HFF-Myc (cell line): Measurements from ENCODE around the gene CXCR3.

Source experiments
- DNase-seq: peaks from one replicate; pipeline ENCODE4 v3.0.0-alpha.2; 2011; ENCODE audit warnings: low read depth; ENCODE audit errors: extremely low read depth
- H3K4me3 ChIP-seq: replicated peaks from 2 replicates; pipeline ENCODE4 v1.5.1; 2011; ENCODE audit warnings: low read depth, mild to moderate bottlenecking, control low read depth, low read length
- TF ChIP-seq, protein P1 (sequence below): IDR thresholded peaks from 2 replicates; pipeline ENCODE4 v1.5.1; 2012; ENCODE audit warnings: mild to moderate bottlenecking, low read depth, low read length, control low read depth; ENCODE audit errors: missing control alignments

CXCR3 gene

DNA sequence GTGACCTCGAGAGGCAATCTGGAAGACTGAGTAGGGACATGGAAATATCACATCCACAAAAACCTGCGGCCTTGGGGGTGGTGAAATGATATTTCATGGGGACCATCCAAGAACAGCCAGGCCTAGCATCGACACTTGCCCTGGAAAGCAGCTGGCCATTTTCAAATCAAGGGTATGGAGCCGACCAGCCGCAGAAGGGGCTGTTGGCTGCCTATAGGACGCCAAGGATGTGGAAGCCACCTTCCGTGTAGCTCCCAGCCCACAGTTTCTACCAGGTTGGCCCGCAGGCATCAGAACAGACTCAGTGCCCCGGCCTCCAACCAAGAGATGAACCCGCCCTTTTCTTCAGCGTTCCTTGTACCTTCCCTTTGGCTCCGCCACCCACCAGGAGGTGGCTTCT is 43.6 kb upstream of the CXCR3 start:
- DNase-seq: no peak
- TF ChIP-seq, protein P1, sequence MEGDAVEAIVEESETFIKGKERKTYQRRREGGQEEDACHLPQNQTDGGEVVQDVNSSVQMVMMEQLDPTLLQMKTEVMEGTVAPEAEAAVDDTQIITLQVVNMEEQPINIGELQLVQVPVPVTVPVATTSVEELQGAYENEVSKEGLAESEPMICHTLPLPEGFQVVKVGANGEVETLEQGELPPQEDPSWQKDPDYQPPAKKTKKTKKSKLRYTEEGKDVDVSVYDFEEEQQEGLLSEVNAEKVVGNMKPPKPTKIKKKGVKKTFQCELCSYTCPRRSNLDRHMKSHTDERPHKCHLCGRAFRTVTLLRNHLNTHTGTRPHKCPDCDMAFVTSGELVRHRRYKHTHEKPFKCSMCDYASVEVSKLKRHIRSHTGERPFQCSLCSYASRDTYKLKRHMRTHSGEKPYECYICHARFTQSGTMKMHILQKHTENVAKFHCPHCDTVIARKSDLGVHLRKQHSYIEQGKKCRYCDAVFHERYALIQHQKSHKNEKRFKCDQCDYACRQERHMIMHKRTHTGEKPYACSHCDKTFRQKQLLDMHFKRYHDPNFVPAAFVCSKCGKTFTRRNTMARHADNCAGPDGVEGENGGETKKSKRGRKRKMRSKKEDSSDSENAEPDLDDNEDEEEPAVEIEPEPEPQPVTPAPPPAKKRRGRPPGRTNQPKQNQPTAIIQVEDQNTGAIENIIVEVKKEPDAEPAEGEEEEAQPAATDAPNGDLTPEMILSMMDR: no peak
- H3K4me3 ChIP-seq: no peak overlapping the region

DNA sequence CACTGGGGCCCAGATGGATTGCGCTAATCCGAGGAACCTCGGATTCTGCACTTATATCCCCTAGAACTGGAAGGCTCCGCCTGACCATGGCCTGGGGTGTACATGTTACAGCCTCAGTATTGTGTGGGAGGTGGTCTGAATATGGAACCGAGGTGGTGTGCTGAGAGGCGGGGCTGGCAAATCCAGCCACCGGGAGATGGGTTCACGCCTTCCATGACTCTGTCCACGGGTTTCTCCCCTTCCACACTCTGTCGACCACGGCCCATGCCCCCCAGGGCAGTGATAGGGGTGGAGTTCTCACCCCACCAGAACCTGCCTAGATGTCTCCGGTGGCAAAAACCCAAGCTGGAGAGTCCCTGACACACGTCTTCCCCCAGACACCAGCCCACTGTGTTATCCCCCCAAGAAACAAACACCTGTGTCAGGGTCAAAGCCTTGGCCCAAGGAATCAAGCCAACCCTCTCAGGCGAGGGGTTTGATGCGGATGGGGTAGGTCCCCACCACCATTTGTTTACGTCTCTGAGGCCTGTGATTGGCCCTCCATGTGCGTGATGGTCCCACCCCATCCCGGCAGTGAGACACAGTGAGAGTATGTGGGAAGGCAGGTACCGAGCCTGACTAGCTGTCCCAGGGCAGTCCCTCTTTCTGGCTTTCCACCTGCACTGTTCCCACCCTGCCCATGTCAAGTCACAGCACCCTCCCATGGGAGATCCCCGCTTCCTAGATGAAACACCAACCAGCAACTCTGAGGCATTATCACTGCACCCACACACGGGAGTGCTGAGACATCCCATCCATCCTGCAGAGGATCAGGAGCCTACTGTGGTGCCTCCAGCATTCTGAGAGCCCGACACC is 42.5 kb upstream of the CXCR3 start:
- no peak overlapping the region for H3K4me3 ChIP-seq
- TF ChIP-seq, protein P1: no peak
- DNase-seq: no peak

- TF ChIP-seq, protein P1: no peak
- DNase-seq: no peak
- H3K4me3 ChIP-seq: no peak overlapping the region
Observed at GRCh38 chrX:71659959-71660358, 41.6 kb upstream of the CXCR3 start.

DNA sequence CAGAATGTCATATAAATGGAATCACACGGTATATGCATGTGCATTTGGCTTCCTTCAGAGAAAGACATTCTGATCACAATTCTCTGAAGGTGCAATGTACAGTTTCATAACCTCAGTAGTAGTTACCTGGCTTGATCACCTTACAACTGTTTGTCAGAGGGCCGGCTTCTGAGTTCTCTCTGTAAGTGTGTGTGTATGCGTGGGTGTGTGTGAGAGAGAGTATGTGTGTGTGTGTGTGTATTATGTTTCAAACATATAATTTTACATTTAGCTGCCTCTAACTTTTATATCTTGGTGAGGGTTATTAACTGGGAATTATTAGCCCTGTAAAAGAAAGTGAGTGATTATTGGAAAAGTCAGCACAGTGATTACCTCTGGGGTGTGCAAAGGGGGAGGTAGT is 41.0 kb upstream of the CXCR3 start:
- DNase-seq: no peak
- no peak overlapping the region for H3K4me3 ChIP-seq
- TF ChIP-seq, protein P1: no peak

DNA sequence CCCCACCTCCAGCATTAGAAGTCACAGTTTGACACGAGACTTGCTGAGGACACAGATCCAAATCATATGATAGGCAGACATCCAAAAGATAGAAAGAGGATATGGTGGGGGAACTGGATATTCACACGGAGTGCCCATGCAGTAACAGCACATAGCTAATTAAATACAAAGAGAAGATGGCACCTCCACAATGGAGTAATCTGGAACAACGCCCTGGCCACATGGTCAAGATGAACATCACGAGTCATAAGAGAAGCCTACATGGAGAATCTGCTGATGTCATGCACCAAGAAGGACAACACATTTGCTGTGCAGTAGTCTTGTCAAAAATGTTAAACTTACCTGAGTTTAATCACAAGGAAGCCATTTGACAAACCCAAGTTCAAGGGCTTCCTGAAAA is 39.0 kb upstream of the CXCR3 start:
- TF ChIP-seq, protein P1: no peak
- H3K4me3 ChIP-seq: no peak overlapping the region
- DNase-seq: no peak

DNA sequence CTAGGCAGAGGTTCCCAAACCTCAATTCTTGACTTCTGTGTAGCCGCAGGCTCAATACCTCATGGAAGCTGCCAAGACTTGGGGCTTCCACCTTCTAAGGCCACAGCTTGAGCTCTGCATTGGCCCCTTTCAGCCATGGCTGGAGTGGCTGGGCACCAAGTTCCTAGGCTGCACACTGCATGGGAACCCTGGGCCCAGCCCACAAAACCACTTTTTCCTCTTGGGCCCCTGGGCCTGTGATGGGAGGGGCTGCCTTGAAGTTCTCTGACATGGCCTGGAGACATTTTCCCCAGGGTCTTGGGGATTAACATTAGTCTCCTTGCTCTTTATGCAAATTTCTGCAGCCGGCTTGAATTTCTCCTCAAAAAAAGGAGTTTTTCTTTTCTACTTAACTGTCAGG is 35.0 kb upstream of the CXCR3 start:
- DNase-seq: no peak
- no peak overlapping the region for H3K4me3 ChIP-seq
- TF ChIP-seq, protein P1: no peak
